GM13976 (cell line): ENCODE measurements around the gene AADACL4.

Experiments
- DNase-seq: peaks from one replicate; pipeline ENCODE4 v3.0.0; 2012; ENCODE audit warnings: low spot score
- CTCF ChIP-seq: IDR thresholded peaks from 2 replicates; pipeline ENCODE4 v1.5.1; 2012; ENCODE audit warnings: borderline replicate concordance, mild to moderate bottlenecking; ENCODE audit not compliant: insufficient read depth; ENCODE audit errors: extremely low read depth, missing control alignments, control extremely low read depth
- in situ Hi-C: fragments of 300-500 bp; cut with MboI; formaldehyde crosslinking; loops from one replicate; pipeline ENCODE4 v1.12.0; 2022; ENCODE audit warnings: low sequenced_read_pairs, mixed read lengths, inconsistent platforms; ENCODE audit not compliant: unreplicated experiment

Gene AADACL4

GRCh38 chr1:12619792-12620487 is 23.9 kb upstream of the AADACL4 start:
- peak; percentile 97 for TF ChIP-seq CTCF
- peak; percentile 87 for DNase-seq
- in situ Hi-C loops, result loop anchor here (25.0 kb wide), 2 partner anchors 308 to 508 kb away; no protein-coding TSS in a partner anchor

GRCh38 chr1:12620488-12620865 is 23.4 kb upstream of the AADACL4 start:
- DNase-seq, result no peak
- no peak for TF ChIP-seq CTCF
- in situ Hi-C loops, result loop anchor here (25.0 kb wide), 2 partner anchors 308 to 508 kb away; no protein-coding TSS in a partner anchor

- DNase-seq, result no peak
- no peak for TF ChIP-seq CTCF
- in situ Hi-C loops, result loop anchor here (25.0 kb wide), 2 partner anchors 309 to 509 kb away; no protein-coding TSS in a partner anchor
These were observed 23.0 kb upstream of the AADACL4 start for GRCh38 chr1:12620931-12621330.

DNA sequence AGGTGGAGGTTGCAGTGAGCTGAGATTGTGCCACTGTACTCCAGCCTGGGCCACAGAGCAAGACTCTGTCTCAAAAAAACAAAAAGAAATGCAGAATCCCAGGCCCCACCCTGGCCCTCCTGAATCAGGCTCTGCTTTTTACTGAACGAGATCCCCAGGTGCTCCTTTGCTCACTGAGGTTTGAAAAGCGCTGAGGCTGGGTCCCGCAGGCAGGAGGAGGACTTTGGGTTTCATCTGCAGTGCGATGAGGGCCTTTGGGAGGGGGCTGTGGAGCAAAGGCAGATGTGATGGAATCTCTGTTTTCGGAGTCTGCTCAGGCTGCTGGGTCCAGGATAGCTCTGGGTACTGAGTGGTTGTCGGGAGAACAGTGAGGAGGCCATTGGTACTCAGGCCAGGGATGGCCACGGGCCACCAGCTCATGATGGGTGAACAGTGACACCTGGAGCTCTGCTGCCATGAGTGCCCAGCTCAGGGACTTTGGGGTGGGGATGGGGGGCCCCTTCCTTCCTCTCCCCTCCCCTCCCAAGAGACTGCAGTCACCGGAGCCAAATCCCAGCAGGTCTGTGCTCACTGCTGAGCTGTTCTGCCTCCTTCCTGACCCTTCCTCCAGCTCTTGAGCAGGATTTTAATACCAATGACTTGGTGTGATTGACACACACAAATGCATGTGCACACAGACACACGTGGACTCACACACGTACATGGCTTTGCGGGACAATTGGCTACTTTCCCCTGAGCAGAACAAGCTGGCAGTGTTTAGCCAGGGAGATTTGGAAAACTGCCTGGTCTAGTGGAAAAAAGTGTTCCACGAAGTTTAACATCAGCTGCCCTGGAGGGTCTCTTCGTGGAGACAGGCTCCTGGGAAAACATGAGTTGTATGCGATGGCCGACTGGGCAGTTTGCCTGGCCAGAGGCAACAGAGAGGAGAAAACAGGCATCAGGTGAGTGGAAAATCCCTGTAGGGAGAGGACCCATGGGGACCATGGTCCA is 22.2 kb upstream of the AADACL4 start:
- DNase-seq, result no peak
- in situ Hi-C loops, result loop anchor here (25.0 kb wide), 2 partner anchors 309 to 509 kb away; no protein-coding TSS in a partner anchor

GRCh38 chr1:12622506-12622905 is 21.4 kb upstream of the AADACL4 start:
- no peak for TF ChIP-seq CTCF
- no peak for DNase-seq
- in situ Hi-C loops, result loop anchor here (25.0 kb wide), 2 partner anchors 310 to 510 kb away; no protein-coding TSS in a partner anchor

More for the DNA sequence above, 22.2 kb upstream of the AADACL4 start:
- TF ChIP-seq CTCF, result no peak

GRCh38 chr1:12625276-12625675 is 18.6 kb upstream of the AADACL4 start:
- in situ Hi-C loops, result no loop called here
- no peak for TF ChIP-seq CTCF
- no peak for DNase-seq
